ENCODE measurements around the gene GLIPR1L2.

GLIPR1L2 gene

DNA sequence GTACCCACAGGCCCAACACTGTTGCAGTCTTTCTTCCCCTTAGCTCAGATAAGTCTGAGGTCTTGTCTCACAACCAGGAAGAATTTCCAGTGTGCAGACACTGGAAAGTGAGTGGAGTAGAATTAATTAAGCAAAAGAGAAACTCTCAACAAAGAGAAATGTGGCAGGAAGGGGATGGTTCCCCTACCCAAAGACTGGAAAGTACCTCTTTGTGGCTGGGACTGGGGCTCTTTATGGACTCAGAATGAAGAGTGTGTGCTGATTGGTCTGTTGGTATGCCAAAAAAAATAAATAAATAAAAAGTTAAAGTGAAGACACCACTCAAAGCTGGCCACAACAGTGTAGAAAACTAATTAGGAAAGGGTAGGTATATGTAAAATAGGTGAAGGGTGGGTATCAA lies 30.0 kb upstream of the GLIPR1L2 start:
- no peaks in the 10 kb centered on the region; the same call in 1 of the 2 replicates for H3F3A ChIP-seq (ENCODE audit: insufficient read depth, low read length)
- no peaks in the 10 kb centered on the region for H3K79me2 ChIP-seq (ENCODE audit: low read length)
- peaks cover 12% of the 10 kb centered on the region; the same call in 1 of the 2 replicates for H3K4me1 ChIP-seq (ENCODE audit: low read length)
- H3K9me2 ChIP-seq (replicated peaks; ENCODE audit: insufficient read depth, low read length) = no peaks in the 10 kb centered on the region
- no peaks in the 10 kb centered on the region for H3K9me3 ChIP-seq (replicated peaks; ENCODE audit: insufficient read depth, low read length)
- peak; percentile 54 for DNase-seq
- H3K4me2 ChIP-seq (ENCODE audit: low read depth, low read length) = no peak overlapping the region
- peak overlapping the region; percentile 4; the same call in 1 of the 2 replicates for H3K27ac ChIP-seq (ENCODE audit: low read length)
- no peak overlapping the region for H3K9ac ChIP-seq (ENCODE audit: low read length)
- H3K4me3 ChIP-seq (ENCODE audit: low read length) = no peak overlapping the region
- no peak overlapping the region for H2AFZ ChIP-seq (ENCODE audit: low read length)
- H3K36me3 ChIP-seq (replicated peaks; ENCODE audit: insufficient read depth, low read length) = no peaks in the 10 kb centered on the region
- H4K20me1 ChIP-seq (ENCODE audit: insufficient read depth, low read length) = no peaks in the 10 kb centered on the region
- no peaks in the 10 kb centered on the region for H3K27me3 ChIP-seq (replicated peaks; ENCODE audit: insufficient read depth, low read length)
- TF ChIP-seq EZH2 (optimal IDR thresholded peaks at IDR 0.05; ENCODE audit: low read depth, low read length) (no peak), EZH2phosphoT487 (IDR thresholded peaks at IDR 0.05; ENCODE audit: low read length) (no peak)
- TF ChIP-seq, protein P1, sequence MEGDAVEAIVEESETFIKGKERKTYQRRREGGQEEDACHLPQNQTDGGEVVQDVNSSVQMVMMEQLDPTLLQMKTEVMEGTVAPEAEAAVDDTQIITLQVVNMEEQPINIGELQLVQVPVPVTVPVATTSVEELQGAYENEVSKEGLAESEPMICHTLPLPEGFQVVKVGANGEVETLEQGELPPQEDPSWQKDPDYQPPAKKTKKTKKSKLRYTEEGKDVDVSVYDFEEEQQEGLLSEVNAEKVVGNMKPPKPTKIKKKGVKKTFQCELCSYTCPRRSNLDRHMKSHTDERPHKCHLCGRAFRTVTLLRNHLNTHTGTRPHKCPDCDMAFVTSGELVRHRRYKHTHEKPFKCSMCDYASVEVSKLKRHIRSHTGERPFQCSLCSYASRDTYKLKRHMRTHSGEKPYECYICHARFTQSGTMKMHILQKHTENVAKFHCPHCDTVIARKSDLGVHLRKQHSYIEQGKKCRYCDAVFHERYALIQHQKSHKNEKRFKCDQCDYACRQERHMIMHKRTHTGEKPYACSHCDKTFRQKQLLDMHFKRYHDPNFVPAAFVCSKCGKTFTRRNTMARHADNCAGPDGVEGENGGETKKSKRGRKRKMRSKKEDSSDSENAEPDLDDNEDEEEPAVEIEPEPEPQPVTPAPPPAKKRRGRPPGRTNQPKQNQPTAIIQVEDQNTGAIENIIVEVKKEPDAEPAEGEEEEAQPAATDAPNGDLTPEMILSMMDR (IDR thresholded peaks at IDR 0.05; ENCODE audit: low read length) = no peak

DNA sequence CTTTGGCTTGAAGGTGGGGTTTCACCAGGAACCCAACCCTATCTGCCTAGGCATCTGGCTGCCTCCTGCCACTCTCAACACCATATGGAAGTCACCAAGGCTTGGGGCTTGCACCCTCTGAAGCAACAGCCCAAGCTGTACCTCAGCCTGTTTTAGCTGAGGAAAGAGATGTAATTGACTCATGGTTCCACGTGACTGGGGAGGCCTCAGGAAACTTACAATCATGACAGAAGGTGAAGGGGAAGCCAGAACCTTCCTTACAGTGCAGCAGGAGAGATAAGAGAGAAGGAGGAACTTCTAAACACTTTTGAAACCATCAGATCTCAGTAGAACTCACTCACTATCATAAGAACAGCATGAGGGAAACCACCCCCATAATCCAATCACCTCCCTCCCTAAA lies 29.5 kb upstream of the GLIPR1L2 start:
- H3K4me3 ChIP-seq (ENCODE audit: low read length) = no peak overlapping the region
- H2AFZ ChIP-seq (ENCODE audit: low read length) = no peak overlapping the region
- no peaks in the 10 kb centered on the region for H4K20me1 ChIP-seq (ENCODE audit: insufficient read depth, low read length)
- H3K79me2 ChIP-seq (ENCODE audit: low read length) = no peaks in the 10 kb centered on the region
- no peaks in the 10 kb centered on the region for H3K9me3 ChIP-seq (replicated peaks; ENCODE audit: insufficient read depth, low read length)
- no peaks in the 10 kb centered on the region for H3K27me3 ChIP-seq (replicated peaks; ENCODE audit: insufficient read depth, low read length)
- H3K9me2 ChIP-seq (replicated peaks; ENCODE audit: insufficient read depth, low read length) = no peaks in the 10 kb centered on the region
- no peaks in the 10 kb centered on the region for H3K36me3 ChIP-seq (replicated peaks; ENCODE audit: insufficient read depth, low read length)
- H3K4me2 ChIP-seq (ENCODE audit: low read depth, low read length) = no peak overlapping the region
- peak overlapping the region; percentile 4; the same call in 1 of the 2 replicates for H3K27ac ChIP-seq (ENCODE audit: low read length)
- H3K9ac ChIP-seq (ENCODE audit: low read length) = no peak overlapping the region
- DNase-seq = peak; percentile 11
- no peak for TF ChIP-seq EZH2phosphoT487 (IDR thresholded peaks at IDR 0.05; ENCODE audit: low read length)
- TF ChIP-seq, protein P1 (IDR thresholded peaks at IDR 0.05; ENCODE audit: low read length) = no peak
- H3K4me1 ChIP-seq (ENCODE audit: low read length) = peaks cover 12% of the 10 kb centered on the region; the same call in 1 of the 2 replicates
- no peaks in the 10 kb centered on the region; the same call in 1 of the 2 replicates for H3F3A ChIP-seq (ENCODE audit: insufficient read depth, low read length)

DNA sequence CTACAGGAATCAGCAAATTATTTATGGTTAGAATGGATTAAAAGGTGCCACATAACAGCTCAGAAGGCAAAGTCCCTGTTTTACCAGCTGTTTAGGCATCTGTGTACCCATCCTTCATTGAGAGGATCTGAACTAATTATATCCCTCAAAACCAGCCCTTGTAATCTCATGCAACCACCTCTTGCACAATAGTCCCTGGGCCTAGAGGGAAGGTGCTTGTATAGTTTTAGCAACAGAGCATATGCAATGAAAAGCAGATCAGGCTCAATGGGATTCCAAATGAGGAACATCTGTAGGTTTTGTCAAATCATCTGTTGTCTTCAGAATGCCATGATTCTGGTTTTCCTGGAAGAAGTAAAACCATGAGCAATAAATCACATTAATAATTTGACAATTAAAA lies 26.0 kb upstream of the GLIPR1L2 start:
- H3K27ac ChIP-seq (ENCODE audit: low read length) = no peak overlapping the region
- H4K20me1 ChIP-seq (ENCODE audit: insufficient read depth, low read length) = no peaks in the 10 kb centered on the region
- H3K9me2 ChIP-seq (replicated peaks; ENCODE audit: insufficient read depth, low read length) = no peaks in the 10 kb centered on the region
- TF ChIP-seq EZH2 (optimal IDR thresholded peaks at IDR 0.05; ENCODE audit: low read depth, low read length) = no peak
- no peak for TF ChIP-seq EZH2phosphoT487 (IDR thresholded peaks at IDR 0.05; ENCODE audit: low read length)
- TF ChIP-seq, protein P1 (IDR thresholded peaks at IDR 0.05; ENCODE audit: low read length) = no peak
- H3K79me2 ChIP-seq (ENCODE audit: low read length) = no peaks in the 10 kb centered on the region
- no peak overlapping the region for H3K4me2 ChIP-seq (ENCODE audit: low read depth, low read length)
- no peaks in the 10 kb centered on the region for H3K36me3 ChIP-seq (replicated peaks; ENCODE audit: insufficient read depth, low read length)
- H3K4me3 ChIP-seq (ENCODE audit: low read length) = no peak overlapping the region
- H3F3A ChIP-seq (ENCODE audit: insufficient read depth, low read length) = no peaks in the 10 kb centered on the region; the same call in 1 of the 2 replicates
- H3K9ac ChIP-seq (ENCODE audit: low read length) = no peak overlapping the region
- no peak overlapping the region for H2AFZ ChIP-seq (ENCODE audit: low read length)
- H3K4me1 ChIP-seq (ENCODE audit: low read length) = peaks cover 12% of the 10 kb centered on the region; the same call in 1 of the 2 replicates
- H3K27me3 ChIP-seq (replicated peaks; ENCODE audit: insufficient read depth, low read length) = no peaks in the 10 kb centered on the region
- DNase-seq = no peak
- H3K9me3 ChIP-seq (replicated peaks; ENCODE audit: insufficient read depth, low read length) = no peaks in the 10 kb centered on the region

Measured in MM.1S (cell line).